Uterus (tissue), 2 donors: ENCODE data around the gene KLHDC3.

Source experiments
- CTCF ChIP-seq, 4 experiments: fragments of 200-600 bp in 2 of 4; fragments of 450-650 bp in 2 of 4; sonication (generic) in 2 of 4; IDR thresholded peaks; one replicate each; pipeline ENCODE4 v1.5.1; 2016 to 2019; ENCODE audit warnings: antibody characterized with exemption in 4 of 4, mild to moderate bottlenecking in 2 of 4, moderate library complexity in 1 of 4
- POLR2A ChIP-seq, 2 donors: fragments of 450-650 bp; IDR thresholded peaks; one replicate each; pipeline ENCODE4 v1.6.1; 2016; ENCODE audit warnings: antibody characterized with exemption in 2 of 2, mild to moderate bottlenecking in 1 of 2, moderate library complexity in 1 of 2

- TF ChIP-seq POLR2A (IDR thresholded peaks at IDR 0.05) (no peak), CTCF (IDR thresholded peaks at IDR 0.05) (no peak)
Measured at GRCh38 chr6:42988486-42989020, 25.5 kb upstream of the KLHDC3 start.
